PFSK-1 (cell line): ENCODE data around the gene PRKD1.

Source experiments
- FOXP2 ChIP-seq: optimal IDR thresholded peaks from 2 replicates; pipeline ENCODE3; 2011; ENCODE audit warnings: borderline replicate concordance, control low read depth, inconsistent platforms; ENCODE audit not compliant: insufficient read depth; ENCODE audit errors: extremely low read length, extremely low read depth
- POLR2AphosphoS5 ChIP-seq: IDR thresholded peaks from 2 replicates; pipeline ENCODE4 v1.6.1; 2012; ENCODE audit warnings: low read depth, mild to moderate bottlenecking, control low read depth, low read length, moderate library complexity
- SIN3A ChIP-seq: IDR thresholded peaks from 2 replicates; pipeline ENCODE4 v1.6.1; 2012; ENCODE audit warnings: mild to moderate bottlenecking, low read length, moderate library complexity, borderline replicate concordance; ENCODE audit not compliant: insufficient read depth
- TAF1 ChIP-seq: IDR thresholded peaks from 2 replicates; pipeline ENCODE4 v1.6.1; 2012; ENCODE audit warnings: low read length, control low read depth, borderline replicate concordance; ENCODE audit not compliant: insufficient read depth
- TF ChIP-seq, protein P1 (sequence below), 2 experiments: IDR thresholded peaks; 2 replicates each; pipeline versions ENCODE4 v1.6.1 to v1.8.0; 2011 to 2012; ENCODE audit warnings: low read depth in 2 of 2, low read length in 2 of 2, control low read depth in 1 of 2, inconsistent platforms in 1 of 2, mild to moderate bottlenecking in 1 of 2, moderate library complexity in 1 of 2; ENCODE audit not compliant: insufficient read depth in 1 of 2

PRKD1 gene

DNA sequence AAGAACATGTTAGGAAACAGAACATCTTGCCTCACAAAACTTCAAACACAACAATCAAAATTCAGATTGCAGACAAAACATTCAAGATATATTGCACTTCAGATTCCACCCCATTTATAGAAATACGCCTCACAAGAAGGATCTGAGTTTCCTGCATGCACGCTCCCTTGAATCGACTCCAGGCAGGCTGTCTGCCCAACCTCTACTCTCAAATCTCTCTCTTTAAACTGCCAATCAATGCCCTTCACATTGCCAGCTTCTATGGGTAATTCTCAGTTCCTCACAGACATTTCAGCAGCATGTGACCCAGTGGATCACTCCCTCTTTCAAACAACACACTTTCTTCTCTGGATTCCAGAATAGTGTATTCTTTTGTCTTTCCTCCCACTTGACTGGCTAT lies 184.1 kb downstream of the PRKD1 start:
- TF ChIP-seq TAF1 = no peak
- TF ChIP-seq SIN3A = no peak
- TF ChIP-seq POLR2AphosphoS5 = no peak
- TF ChIP-seq, protein P1, sequence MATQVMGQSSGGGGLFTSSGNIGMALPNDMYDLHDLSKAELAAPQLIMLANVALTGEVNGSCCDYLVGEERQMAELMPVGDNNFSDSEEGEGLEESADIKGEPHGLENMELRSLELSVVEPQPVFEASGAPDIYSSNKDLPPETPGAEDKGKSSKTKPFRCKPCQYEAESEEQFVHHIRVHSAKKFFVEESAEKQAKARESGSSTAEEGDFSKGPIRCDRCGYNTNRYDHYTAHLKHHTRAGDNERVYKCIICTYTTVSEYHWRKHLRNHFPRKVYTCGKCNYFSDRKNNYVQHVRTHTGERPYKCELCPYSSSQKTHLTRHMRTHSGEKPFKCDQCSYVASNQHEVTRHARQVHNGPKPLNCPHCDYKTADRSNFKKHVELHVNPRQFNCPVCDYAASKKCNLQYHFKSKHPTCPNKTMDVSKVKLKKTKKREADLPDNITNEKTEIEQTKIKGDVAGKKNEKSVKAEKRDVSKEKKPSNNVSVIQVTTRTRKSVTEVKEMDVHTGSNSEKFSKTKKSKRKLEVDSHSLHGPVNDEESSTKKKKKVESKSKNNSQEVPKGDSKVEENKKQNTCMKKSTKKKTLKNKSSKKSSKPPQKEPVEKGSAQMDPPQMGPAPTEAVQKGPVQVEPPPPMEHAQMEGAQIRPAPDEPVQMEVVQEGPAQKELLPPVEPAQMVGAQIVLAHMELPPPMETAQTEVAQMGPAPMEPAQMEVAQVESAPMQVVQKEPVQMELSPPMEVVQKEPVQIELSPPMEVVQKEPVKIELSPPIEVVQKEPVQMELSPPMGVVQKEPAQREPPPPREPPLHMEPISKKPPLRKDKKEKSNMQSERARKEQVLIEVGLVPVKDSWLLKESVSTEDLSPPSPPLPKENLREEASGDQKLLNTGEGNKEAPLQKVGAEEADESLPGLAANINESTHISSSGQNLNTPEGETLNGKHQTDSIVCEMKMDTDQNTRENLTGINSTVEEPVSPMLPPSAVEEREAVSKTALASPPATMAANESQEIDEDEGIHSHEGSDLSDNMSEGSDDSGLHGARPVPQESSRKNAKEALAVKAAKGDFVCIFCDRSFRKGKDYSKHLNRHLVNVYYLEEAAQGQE (IDR thresholded peaks at IDR 0.05; ENCODE audit: insufficient read depth in 1 of 2, low read depth in 2 of 2, low read length in 2 of 2) = no peak
- TF ChIP-seq FOXP2 = no peak

DNA sequence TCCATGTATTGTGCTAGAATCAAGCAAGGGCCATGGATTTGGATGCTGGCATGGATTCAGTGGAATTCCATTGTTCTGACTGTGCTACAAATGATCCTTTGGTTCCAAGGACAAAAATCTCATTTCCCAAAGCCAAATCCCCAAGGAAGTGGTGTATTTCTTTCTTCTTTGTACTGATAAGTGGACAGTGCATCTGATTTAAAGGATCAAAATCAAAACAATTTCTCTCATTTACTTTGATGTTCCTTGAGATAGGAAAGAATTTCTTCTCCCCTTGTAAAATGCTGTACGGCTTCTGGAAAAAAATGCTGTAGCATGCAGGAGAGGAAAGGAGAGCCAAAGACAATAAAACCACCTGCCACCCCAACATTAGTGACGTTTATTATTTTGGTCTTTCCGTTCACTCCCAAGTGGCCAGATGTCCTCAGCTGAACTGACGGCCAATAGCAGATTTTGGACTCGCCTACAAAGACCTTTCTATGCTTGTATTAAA lies 185.7 kb downstream of the PRKD1 start:
- TF ChIP-seq TAF1 = no peak
- TF ChIP-seq, protein P1 (IDR thresholded peaks at IDR 0.05; ENCODE audit: insufficient read depth in 1 of 2, low read depth in 2 of 2, low read length in 2 of 2) = no peak
- no peak for TF ChIP-seq FOXP2
- no peak for TF ChIP-seq POLR2AphosphoS5
- no peak for TF ChIP-seq SIN3A

DNA sequence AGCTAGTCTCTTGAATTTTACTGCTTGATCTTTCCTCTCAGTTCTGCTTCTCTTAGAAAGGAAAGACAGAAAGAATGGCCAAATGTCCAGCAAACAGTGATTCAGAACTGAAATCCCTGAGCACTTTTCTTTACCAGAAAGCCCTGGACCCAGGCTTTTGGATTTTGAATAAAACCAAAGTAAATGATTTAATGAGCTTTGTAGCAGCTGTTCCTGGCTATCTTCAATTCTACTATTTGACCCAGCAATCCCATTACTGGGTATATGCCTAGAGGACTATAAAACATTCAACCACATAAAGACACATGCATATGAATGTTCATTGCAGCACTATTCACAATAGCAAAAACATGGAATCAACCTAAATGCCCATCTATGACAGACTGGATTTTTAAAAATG lies 187.2 kb downstream of the PRKD1 start:
- TF ChIP-seq SIN3A (no peak), TAF1 (no peak), POLR2AphosphoS5 (no peak), FOXP2 (no peak)
- TF ChIP-seq, protein P1 (IDR thresholded peaks at IDR 0.05; ENCODE audit: insufficient read depth in 1 of 2, low read depth in 2 of 2, low read length in 2 of 2) = no peak

DNA sequence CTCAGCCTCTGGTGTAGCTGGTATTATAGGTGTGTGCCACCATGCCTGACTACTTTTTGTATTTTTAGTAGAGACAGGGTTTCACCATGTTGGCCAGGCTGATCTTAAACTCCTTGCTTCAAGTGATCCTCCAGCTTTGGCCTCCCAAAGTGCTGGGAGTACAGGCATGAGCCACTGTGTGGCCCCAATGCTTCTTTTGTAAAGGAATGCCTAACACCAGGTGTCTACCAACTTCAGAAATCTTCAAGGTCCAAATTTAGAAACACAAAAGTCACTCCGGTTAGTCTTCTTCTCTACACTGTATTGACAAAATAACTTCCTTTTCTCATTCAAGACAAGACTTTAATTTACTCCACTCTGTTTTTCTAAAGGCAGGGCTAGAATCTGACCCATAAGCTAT lies 188.7 kb downstream of the PRKD1 start:
- TF ChIP-seq, protein P1 (IDR thresholded peaks at IDR 0.05; ENCODE audit: insufficient read depth in 1 of 2, low read depth in 2 of 2, low read length in 2 of 2) = no peak
- no peak for TF ChIP-seq SIN3A
- TF ChIP-seq POLR2AphosphoS5 = no peak
- no peak for TF ChIP-seq TAF1
- no peak for TF ChIP-seq FOXP2

DNA sequence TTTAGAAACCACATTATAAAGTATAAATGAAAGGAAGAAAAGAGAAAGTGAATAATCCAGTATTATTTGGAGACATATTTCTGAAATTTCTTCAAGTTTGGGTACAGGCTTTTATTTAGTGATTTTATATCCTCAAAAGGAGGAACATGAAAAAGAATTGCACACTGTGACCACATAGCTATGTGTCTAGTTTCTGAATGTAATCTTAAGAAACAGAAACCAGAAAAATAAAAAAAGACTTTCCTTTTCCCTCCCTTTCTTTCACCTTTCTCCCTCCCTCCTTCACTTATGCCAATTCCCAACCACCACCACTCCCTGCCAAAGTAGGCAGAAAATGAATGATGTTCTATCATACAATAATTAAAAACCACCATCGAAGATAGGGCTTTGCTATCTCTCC lies 189.6 kb downstream of the PRKD1 start:
- TF ChIP-seq TAF1 = no peak
- TF ChIP-seq SIN3A = no peak
